C4-2B (cell line): ENCODE data around the gene LHB.

Experiments
- CTCF ChIP-seq: fragments of 450-650 bp; conservative IDR thresholded peaks from 2 replicates; pipeline ENCODE4 v1.5.1; 2017; ENCODE audit warnings: mild to moderate bottlenecking
- ZFX ChIP-seq: fragments of 450-650 bp; IDR thresholded peaks from 2 replicates; pipeline ENCODE4 v1.6.1; 2017

DNA sequence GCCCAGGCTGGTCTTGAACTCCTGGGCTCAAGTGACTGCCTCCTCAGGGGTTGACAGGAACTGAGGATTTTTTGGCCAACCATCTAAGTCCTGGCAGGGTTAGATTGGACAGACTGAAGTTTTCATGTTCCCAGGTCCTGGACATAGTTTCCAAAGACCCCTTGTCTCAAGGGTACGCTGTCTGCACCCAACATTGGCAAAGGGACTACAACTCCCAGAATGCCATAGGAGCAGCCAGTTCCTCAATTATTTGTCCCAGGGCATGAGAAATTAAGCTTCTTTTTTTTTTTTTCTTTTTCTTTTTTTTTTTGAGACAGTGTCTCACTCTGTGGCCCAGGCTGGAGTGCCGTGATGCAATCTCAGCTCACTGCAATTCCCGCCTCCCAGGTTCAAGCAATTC is 30.7 kb downstream of the LHB start:
- TF ChIP-seq CTCF (no peak), ZFX (no peak)
